Subcutaneous preadipocyte (primary cell): ENCODE results near the gene SDHAF1. TPM values are rescaled to one million over a fixed set of nuclear protein-coding genes. Genes with fewer than 3 reads are reported as not detected.

Experiments used
- small RNA-seq: library from RNA; depleted of rRNA; stranded (forward); fragments of <200 nt; gene quantifications from one replicate; pipeline ENCODE3, GENCODE V24; 2012
- total RNA-seq: library from RNA; depleted of rRNA; stranded (reverse); fragments of >200 nt; gene quantifications from 2 replicates; pipeline ENCODE4 v1.2.3, GENCODE V29; 2012

Gene SDHAF1
- total RNA-seq: 14.9 and 18.0 TPM in 2 replicates

DNA sequence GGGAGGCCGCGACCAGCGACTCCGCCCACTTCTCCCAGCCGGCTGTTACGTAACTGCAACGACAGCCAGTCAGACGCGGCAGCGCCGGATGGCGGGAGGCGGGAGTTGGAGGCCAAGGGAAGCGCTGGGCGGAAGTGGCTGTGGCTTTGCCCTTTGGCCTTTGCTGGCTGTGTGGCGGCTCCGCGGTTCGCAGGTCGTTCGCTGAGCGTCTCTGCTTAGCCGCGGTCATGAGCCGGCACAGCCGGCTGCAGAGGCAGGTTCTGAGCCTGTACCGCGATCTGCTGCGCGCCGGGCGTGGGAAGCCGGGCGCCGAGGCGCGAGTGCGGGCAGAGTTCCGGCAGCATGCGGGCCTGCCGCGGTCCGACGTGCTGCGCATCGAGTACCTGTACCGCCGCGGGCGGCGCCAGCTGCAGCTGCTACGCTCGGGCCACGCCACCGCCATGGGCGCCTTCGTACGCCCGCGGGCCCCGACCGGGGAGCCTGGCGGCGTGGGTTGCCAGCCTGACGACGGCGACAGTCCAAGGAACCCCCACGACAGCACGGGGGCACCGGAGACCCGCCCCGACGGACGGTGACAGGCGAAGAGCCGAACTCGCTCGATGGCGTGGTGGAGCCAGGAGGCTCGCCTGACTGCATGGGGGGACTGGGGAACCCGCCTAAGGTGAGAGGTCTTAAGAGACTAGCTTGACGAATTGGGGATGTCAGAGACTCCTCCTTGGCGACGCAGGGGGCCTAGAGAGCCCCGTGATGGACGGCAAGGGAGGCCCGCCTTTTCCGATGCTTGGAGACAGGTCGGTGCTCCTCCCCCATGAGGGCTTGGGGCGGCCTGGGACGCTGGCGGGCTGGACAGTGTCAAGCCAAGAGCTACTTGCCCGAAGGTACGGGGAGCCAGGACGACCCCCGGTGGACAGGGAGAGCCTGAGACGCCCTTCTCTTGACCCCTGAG is at the start of gene SDHAF1:
TSS of gene SDHAF1 (plus strand) at position 141 of the 946 bp plus-strand sequence. CDS start at position 228, 87 bp downstream.

DNA sequence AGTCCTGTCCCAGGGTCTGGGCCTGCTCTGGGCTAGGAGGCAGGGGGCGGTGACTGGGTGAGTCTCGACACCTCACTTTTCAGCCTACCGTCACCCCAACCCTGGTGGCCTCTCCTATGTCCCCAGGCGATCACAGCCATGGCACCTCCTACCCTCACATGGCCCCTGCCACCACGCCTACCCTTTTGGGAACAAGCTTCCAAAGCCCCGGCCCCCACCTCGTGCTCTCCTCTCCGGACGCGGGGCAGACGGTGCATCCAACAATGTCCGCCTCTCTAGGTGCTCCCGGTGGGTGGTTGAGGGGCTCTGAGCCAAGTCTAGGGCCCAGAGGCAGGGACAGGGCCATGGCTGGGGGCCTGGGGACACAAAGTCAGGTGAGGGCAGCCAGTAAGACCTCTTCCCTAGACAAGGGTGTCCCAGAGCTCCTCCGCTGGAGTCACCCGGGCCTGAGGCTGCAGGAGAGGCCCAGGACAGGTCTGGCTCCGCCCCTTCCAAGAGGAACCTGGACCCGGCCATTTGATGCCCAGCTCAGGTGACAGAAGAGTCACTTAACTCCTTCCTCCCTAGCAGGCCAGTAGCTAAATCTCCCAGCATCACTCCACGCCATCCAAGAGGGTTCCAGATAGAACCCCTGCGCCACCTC is 13.5 kb downstream of the SDHAF1 start, which contains the start of gene SYNE4:
TSS of gene SYNE4 (minus strand) at position 478 of the 643 bp plus-strand sequence. CDS start at position 346, 132 bp downstream.

GRCh38 chr19:36014012-36014924 is 19.3 kb downstream of the SDHAF1 start, which contains the start of gene ALKBH6:
ALKBH6 (minus strand) TSS chr19:36014213; CDS start chr19:36013397, 816 bp downstream.

GRCh38 chr19:36032251-36033104 is 37.5 kb downstream of the SDHAF1 start, which contains the start of gene CLIP3:
CLIP3 (minus strand) TSS chr19:36032873; CDS start chr19:36032357, 516 bp downstream.

Small RNA genes lying within 50 kb of the gene (small RNA-seq; reads per million reads assigned to genes)
- gene AF038458.1: not detected

Other genes with a start within 250 kb of the SDHAF1 start
- gene U2AF1L4, start 249.8 kb upstream of the SDHAF1 start, total RNA-seq: 4.5 and 5.5 TPM in 2 replicates
- 12.5 and 14.7 TPM in 2 replicates for gene PSENEN, start 249.5 kb upstream of the SDHAF1 start, total RNA-seq
- 14.3 and 16.2 TPM in 2 replicates for gene LIN37, start 246.6 kb upstream of the SDHAF1 start, total RNA-seq
- gene HSPB6, start 238.2 kb upstream of the SDHAF1 start, total RNA-seq: 21.3 and 48.9 TPM in 2 replicates
- gene PROSER3, start 237.0 kb upstream of the SDHAF1 start, total RNA-seq: 7.7 and 12.7 TPM in 2 replicates
- 5.9 and 6.3 TPM in 2 replicates for gene ARHGAP33, start 219.6 kb upstream of the SDHAF1 start, total RNA-seq
- gene PRODH2, start 182.3 kb upstream of the SDHAF1 start, total RNA-seq: not detected in 2 replicates
- not detected in 2 replicates for gene NPHS1, start 142.7 kb upstream of the SDHAF1 start, total RNA-seq
- under 0.01 TPM in 1 of 2 replicates, not detected in the other for gene KIRREL2, start 138.3 kb upstream of the SDHAF1 start, total RNA-seq
- gene APLP1, start 126.6 kb upstream of the SDHAF1 start, total RNA-seq: 0.37 and 1.2 TPM in 2 replicates
- 4.4 and 6.1 TPM in 2 replicates for gene NFKBID, start 94.6 kb upstream of the SDHAF1 start, total RNA-seq
- 0.37 and 0.59 TPM in 2 replicates for gene HCST, start 92.7 kb upstream of the SDHAF1 start, total RNA-seq
- not detected in 2 replicates for gene TYROBP, start 86.9 kb upstream of the SDHAF1 start, total RNA-seq
- gene LRFN3, start 58.8 kb upstream of the SDHAF1 start, total RNA-seq: 3.9 and 4.0 TPM in 2 replicates
- under 0.01 TPM in 1 of 2 replicates, not detected in the other for gene SYNE4, start 13.6 kb downstream of the SDHAF1 start, total RNA-seq
- gene ALKBH6, start 19.0 kb downstream of the SDHAF1 start, total RNA-seq: 12.7 and 14.3 TPM in 2 replicates
- 5.5 and 6.2 TPM in 2 replicates for gene CLIP3, start 37.7 kb downstream of the SDHAF1 start, total RNA-seq
- 1.4 and 3.7 TPM in 2 replicates for gene THAP8, start 59.1 kb downstream of the SDHAF1 start, total RNA-seq
- gene WDR62, start 59.7 kb downstream of the SDHAF1 start, total RNA-seq: 4.0 and 9.6 TPM in 2 replicates
- not detected in 2 replicates for gene OVOL3, start 116.0 kb downstream of the SDHAF1 start, total RNA-seq
- 51.8 and 59.2 TPM in 2 replicates for gene POLR2I, start 119.7 kb downstream of the SDHAF1 start, total RNA-seq
- 96.8 and 161 TPM in 2 replicates for gene TBCB, start 120.3 kb downstream of the SDHAF1 start, total RNA-seq
- 343 and 389 TPM in 2 replicates for gene CAPNS1, start 144.9 kb downstream of the SDHAF1 start, total RNA-seq
- gene COX7A1, start 157.3 kb downstream of the SDHAF1 start, total RNA-seq: 3.3 TPM in 2 replicates
- 5.1 and 6.6 TPM in 2 replicates for gene ZNF565, start 219.5 kb downstream of the SDHAF1 start, total RNA-seq
- 50.7 and 66.1 TPM in 2 replicates for gene ZNF146, start 219.9 kb downstream of the SDHAF1 start, total RNA-seq